ENCODE results near the gene MYEOV.

Gene MYEOV

GRCh38 chr11:69300120-69301060, 6.4 kb downstream of the MYEOV start:
- TF ChIP-seq, protein P1, sequence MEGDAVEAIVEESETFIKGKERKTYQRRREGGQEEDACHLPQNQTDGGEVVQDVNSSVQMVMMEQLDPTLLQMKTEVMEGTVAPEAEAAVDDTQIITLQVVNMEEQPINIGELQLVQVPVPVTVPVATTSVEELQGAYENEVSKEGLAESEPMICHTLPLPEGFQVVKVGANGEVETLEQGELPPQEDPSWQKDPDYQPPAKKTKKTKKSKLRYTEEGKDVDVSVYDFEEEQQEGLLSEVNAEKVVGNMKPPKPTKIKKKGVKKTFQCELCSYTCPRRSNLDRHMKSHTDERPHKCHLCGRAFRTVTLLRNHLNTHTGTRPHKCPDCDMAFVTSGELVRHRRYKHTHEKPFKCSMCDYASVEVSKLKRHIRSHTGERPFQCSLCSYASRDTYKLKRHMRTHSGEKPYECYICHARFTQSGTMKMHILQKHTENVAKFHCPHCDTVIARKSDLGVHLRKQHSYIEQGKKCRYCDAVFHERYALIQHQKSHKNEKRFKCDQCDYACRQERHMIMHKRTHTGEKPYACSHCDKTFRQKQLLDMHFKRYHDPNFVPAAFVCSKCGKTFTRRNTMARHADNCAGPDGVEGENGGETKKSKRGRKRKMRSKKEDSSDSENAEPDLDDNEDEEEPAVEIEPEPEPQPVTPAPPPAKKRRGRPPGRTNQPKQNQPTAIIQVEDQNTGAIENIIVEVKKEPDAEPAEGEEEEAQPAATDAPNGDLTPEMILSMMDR (IDR thresholded peaks at IDR 0.05; ENCODE audit: insufficient read depth, low read length, missing control alignments) = no peak
- no peak for DNase-seq (ENCODE audit: low read depth, low spot score)
- ChIA-PET POLR2A (interaction anchor here (0.6 to 5.1 kb wide), 8 partner anchors 16 to 341 kb away, joined by 3 to 98 read pairs (median 4); partner anchors contain the start of gene CCND1), CTCF (interaction anchor here (0.8 to 4.8 kb wide), 4 partner anchors 10 to 342 kb away, joined by 3 to 25 read pairs (median 5); no protein-coding TSS in a partner anchor)
- H3K4me3 ChIP-seq (ENCODE audit: low read depth, low read length) = no peak overlapping the region

GRCh38 chr11:69301081-69301454, 7.1 kb downstream of the MYEOV start:
- POLR2A ChIA-PET = interaction anchor here (1.0 to 1.5 kb wide), 4 partner anchors 21 to 346 kb away, joined by 3 to 10 read pairs (median 7); no protein-coding TSS in a partner anchor
- no peak overlapping the region for H3K4me3 ChIP-seq (ENCODE audit: low read depth, low read length)
- CTCF ChIA-PET = no interaction called here
- TF ChIP-seq, protein P1 (IDR thresholded peaks at IDR 0.05; ENCODE audit: insufficient read depth, low read length, missing control alignments) = no peak
- DNase-seq (ENCODE audit: low read depth, low spot score) = no peak

GRCh38 chr11:69301455-69302401, 7.8 kb downstream of the MYEOV start:
- no peak overlapping the region for H3K4me3 ChIP-seq (ENCODE audit: low read depth, low read length)
- POLR2A ChIA-PET = interaction anchor here (1.0 to 1.5 kb wide), 5 partner anchors 20 to 345 kb away, joined by 3 to 10 read pairs (median 5); no protein-coding TSS in a partner anchor
- TF ChIP-seq, protein P1 (IDR thresholded peaks at IDR 0.05; ENCODE audit: insufficient read depth, low read length, missing control alignments) = no peak
- CTCF ChIA-PET = interaction anchor here (1.0 to 1.8 kb wide), 2 partner anchors 10 to 341 kb away, joined by 5 read pairs; no protein-coding TSS in a partner anchor
- no peak for DNase-seq (ENCODE audit: low read depth, low spot score)

- ChIA-PET POLR2A (interaction anchor here (1.0 to 1.5 kb wide), 4 partner anchors 19 to 344 kb away, joined by 3 to 10 read pairs (median 6); no protein-coding TSS in a partner anchor), CTCF (interaction anchor here (1.0 to 1.8 kb wide), 2 partner anchors 9 to 341 kb away, joined by 5 read pairs; no protein-coding TSS in a partner anchor)
- DNase-seq (ENCODE audit: low read depth, low spot score) = no peak
- TF ChIP-seq, protein P1 (IDR thresholded peaks at IDR 0.05; ENCODE audit: insufficient read depth, low read length, missing control alignments) = no peak
- H3K4me3 ChIP-seq (ENCODE audit: low read depth, low read length) = no peak overlapping the region
Measured at GRCh38 chr11:69302447-69303020, 8.6 kb downstream of the MYEOV start.

GRCh38 chr11:69303427-69303826, 9.5 kb downstream of the MYEOV start:
- DNase-seq (ENCODE audit: low read depth, low spot score) = no peak
- ChIA-PET POLR2A (no interaction called here), CTCF (interaction anchor here (1.8 kb wide), 1 partner anchor 9 kb away, joined by 5 read pairs; no protein-coding TSS in a partner anchor)
- no peak overlapping the region for H3K4me3 ChIP-seq (ENCODE audit: low read depth, low read length)
- TF ChIP-seq, protein P1 (IDR thresholded peaks at IDR 0.05; ENCODE audit: insufficient read depth, low read length, missing control alignments) = no peak
